GM21447 (cell line): ENCODE results near the gene MRPL52.
"Not testable (repeated sequence)": the region's sequence is repeated elsewhere in the genome, so short reads cannot be mapped to it uniquely, and the experiment has no call there.

ENCODE experiments used
- ATAC-seq: cut with Tn5 transposase; IDR thresholded peaks from one replicate; pipeline ENCODE4 v1.9.1; 2021; ENCODE audit not compliant: unreplicated experiment

The MRPL52 gene

GRCh38 chr14:22852599-22852939 lies 22.9 kb downstream of the MRPL52 start:
- no peak for ATAC-seq

GRCh38 chr14:22852940-22853767 lies 23.5 kb downstream of the MRPL52 start:
- ATAC-seq = peak; percentile 76

GRCh38 chr14:22854296-22854695 lies 24.6 kb downstream of the MRPL52 start:
- ATAC-seq = not testable (repeated sequence)

GRCh38 chr14:22854963-22855724 lies 25.5 kb downstream of the MRPL52 start:
- no peak for ATAC-seq

GRCh38 chr14:22856428-22856827 lies 26.7 kb downstream of the MRPL52 start:
- ATAC-seq = no peak

DNA sequence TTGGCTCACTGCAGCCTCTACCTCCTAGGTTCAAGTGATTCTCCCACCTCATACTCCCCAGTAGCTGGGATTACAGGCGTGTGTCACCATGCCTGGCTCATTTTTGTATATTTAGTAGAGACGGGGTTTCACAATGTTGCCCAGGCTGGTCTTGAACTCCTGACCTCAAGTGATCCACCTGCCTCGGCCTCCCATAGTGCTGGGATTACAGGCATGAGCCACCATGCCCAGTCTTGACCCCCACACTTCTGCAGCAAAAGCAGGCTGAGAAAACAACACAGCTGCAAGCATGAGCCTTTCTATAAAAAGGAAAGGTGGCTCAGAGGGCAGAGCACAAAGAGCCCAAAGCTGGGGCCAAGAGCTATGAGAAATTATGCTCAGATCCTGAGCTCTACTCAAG lies 30.7 kb downstream of the MRPL52 start:
- not testable (repeated sequence) for ATAC-seq

- ATAC-seq = no peak
Measured at GRCh38 chr14:22861651-22862050, 32.0 kb downstream of the MRPL52 start.

- no peak for ATAC-seq
Measured at GRCh38 chr14:22864979-22865378, 35.3 kb downstream of the MRPL52 start.

GRCh38 chr14:22865424-22866405 lies 36.0 kb downstream of the MRPL52 start:
- ATAC-seq = no peak

GRCh38 chr14:22866874-22867273 lies 37.2 kb downstream of the MRPL52 start:
- no peak for ATAC-seq

DNA sequence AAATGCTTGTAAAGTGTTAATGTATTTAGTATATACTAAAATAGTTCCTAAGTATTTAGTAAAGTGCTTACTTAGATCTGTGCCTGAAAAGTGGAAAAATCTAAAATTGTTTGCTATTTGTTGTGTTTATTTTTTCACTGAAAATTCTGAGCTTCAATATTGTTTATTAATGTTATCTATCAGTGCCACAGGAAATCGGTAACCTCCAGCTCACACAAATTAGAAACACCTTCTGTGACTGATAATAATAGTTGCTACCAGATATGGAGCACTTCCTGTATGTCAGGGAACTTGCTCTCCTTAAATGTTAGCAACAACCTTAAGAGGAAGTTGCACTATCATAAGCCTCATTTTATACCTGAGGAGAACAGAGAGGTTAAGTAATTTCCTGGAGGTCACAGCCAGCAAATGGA lies 41.1 kb downstream of the MRPL52 start:
- peak; percentile 50 for ATAC-seq

- peak; percentile 74 for ATAC-seq
Measured at GRCh38 chr14:22871224-22872032, 41.7 kb downstream of the MRPL52 start, which contains the start of gene LRP10. LRP10 (plus strand) TSS chr14:22871740; CDS start chr14:22872304, 564 bp downstream.

- peak; percentile 31 for ATAC-seq
Measured at GRCh38 chr14:22872033-22872832, 42.5 kb downstream of the MRPL52 start.

GRCh38 chr14:22872833-22873520 lies 43.3 kb downstream of the MRPL52 start:
- no peak for ATAC-seq

DNA sequence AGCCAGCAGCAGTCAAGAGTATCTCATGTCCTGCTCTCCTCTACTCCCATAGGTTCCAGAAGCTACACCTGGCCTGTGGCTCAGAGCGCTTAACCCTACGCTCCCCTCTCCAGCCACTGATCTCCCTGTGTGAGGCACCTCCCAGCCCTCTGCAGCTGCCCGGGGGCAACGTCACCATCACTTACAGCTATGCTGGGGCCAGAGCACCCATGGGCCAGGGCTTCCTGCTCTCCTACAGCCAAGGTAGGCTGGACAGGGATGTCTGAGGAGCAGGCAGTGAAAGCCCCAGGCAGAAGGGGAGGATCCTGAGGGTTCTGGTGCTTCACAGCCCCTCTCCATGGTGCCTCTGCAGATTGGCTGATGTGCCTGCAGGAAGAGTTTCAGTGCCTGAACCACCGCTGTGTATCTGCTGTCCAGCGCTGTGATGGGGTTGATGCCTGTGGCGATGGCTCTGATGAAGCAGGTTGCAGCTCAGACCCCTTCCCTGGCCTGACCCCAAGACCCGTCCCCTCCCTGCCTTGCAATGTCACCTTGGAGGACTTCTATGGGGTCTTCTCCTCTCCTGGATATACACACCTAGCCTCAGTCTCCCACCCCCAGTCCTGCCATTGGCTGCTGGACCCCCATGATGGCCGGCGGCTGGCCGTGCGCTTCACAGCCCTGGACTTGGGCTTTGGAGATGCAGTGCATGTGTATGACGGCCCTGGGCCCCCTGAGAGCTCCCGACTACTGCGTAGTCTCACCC lies 45.5 kb downstream of the MRPL52 start:
- no peak for ATAC-seq

DNA sequence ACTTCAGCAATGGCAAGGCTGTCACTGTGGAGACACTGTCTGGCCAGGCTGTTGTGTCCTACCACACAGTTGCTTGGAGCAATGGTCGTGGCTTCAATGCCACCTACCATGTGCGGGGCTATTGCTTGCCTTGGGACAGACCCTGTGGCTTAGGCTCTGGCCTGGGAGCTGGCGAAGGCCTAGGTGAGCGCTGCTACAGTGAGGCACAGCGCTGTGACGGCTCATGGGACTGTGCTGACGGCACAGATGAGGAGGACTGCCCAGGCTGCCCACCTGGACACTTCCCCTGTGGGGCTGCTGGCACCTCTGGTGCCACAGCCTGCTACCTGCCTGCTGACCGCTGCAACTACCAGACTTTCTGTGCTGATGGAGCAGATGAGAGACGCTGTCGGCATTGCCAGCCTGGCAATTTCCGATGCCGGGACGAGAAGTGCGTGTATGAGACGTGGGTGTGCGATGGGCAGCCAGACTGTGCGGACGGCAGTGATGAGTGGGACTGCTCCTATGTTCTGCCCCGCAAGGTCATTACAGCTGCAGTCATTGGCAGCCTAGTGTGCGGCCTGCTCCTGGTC lies 46.1 kb downstream of the MRPL52 start:
- ATAC-seq = no peak

- ATAC-seq = no peak
Measured at GRCh38 chr14:22877000-22877501, 47.4 kb downstream of the MRPL52 start.
